ENCODE results near the gene CHSY3. TPM values are rescaled to one million over a fixed set of nuclear protein-coding genes. Genes with fewer than 3 reads are reported as not detected.
A peak's percentile ranks its signal among the peaks of the same experiment; 100 is the strongest.

Gene CHSY3
- total RNA-seq, 2 donors from 2014 or later = 24.3 to 28.3 TPM

- TF ChIP-seq CTCF (IDR thresholded peaks at IDR 0.05) = peak; percentile 50
- Histone ChIP-seq H3K9me3 (no peaks in the 10 kb centered on the region), H3K27ac (no peak overlapping the region), H3K4me1 (ENCODE audit: control insufficient read depth in 1 of 2, low read depth in 2 of 2) (no peaks in the 10 kb centered on the region), H3K27me3 (replicated peaks; ENCODE audit: insufficient read depth) (no peaks in the 10 kb centered on the region), H3K36me3 (no peaks in the 10 kb centered on the region), H3K4me3 (no peak overlapping the region)
- no peak for DNase-seq (ENCODE audit: low spot score)
- ATAC-seq (ENCODE audit: insufficient number of reproducible peaks, low FRiP score, low read depth) = no peak
Measured at GRCh38 chr5:129899454-129899853, 4.8 kb upstream of the CHSY3 start.

DNA sequence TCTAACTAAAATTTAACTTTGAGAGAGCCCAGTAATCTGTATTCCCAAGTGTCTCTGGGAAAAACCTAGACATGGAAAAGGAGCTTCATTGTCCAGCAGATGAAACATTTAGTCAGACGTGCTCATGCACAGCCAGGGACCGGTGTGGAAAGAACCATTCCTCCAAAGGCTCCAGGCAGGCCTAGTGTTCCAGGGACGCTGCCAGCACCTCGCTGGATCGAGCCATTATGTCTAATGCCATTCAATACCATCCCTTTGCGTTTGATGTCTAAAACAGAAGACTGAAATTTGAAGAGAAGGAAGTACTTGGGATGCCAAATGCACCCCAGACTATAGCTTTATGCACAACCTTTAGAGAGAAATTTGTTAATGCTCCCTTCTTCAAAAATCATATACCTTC lies 1.4 kb upstream of the CHSY3 start:
- H3K27ac ChIP-seq = peak overlapping the region in 1 of 2 donors; percentile 97
- no peak for TF ChIP-seq CTCF (IDR thresholded peaks at IDR 0.05)
- DNase-seq (ENCODE audit: low spot score) (no peak), ATAC-seq (ENCODE audit: insufficient number of reproducible peaks, low FRiP score, low read depth) (no peak)
- H3K4me1 ChIP-seq (ENCODE audit: control insufficient read depth in 1 of 2, low read depth in 2 of 2) = peaks cover under 1 to 11% of the 10 kb centered on the region in 2 donors
- no peaks in the 10 kb centered on the region for H3K27me3 ChIP-seq (replicated peaks; ENCODE audit: insufficient read depth)
- H3K36me3 ChIP-seq = no peaks in the 10 kb centered on the region
- H3K4me3 ChIP-seq = no peak overlapping the region
- H3K9me3 ChIP-seq = no peaks in the 10 kb centered on the region

DNA sequence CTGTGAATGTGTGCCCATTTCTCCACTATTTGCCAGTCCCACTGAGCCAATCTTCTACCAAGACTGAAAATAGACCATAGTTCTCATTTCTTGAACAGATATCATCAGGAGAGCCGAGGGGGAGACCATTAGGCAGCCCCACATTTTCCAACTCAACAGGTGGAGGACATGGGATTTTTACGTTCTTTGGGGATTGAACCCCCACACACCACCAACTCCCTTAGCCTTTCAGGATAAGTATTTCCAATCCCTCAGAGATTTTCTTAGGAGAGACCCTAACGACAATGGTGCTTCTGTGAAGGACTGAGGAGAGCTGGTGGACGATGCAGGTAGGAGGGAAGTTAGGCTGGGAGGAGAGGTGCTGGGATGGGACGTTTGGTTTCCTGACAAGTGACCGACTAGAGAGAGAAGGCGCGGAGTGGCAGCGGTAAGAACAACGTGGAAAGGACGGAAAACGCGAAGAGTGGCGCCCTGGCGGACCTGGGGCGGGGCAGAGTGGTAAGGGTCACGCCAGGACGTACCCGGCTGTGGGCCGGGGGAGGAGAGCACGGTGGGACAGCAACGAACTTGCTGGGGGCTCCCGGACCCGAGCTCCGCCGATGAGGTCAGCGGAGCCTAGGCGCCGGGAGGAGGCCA lies 681 bp upstream of the CHSY3 start:
- peak overlapping the region; percentile 84 for H3K4me3 ChIP-seq
- H3K36me3 ChIP-seq = no peaks in the 10 kb centered on the region
- no peak for TF ChIP-seq CTCF (IDR thresholded peaks at IDR 0.05)
- DNase-seq (ENCODE audit: low spot score) (no peak), ATAC-seq (ENCODE audit: insufficient number of reproducible peaks, low FRiP score, low read depth) (peak; percentile 5)
- no peaks in the 10 kb centered on the region for H3K9me3 ChIP-seq
- H3K4me1 ChIP-seq (ENCODE audit: control insufficient read depth in 1 of 2, low read depth in 2 of 2) = peaks cover 5 to 18% of the 10 kb centered on the region in 2 donors
- peak overlapping the region; percentile 77 to 97 for H3K27ac ChIP-seq
- no peaks in the 10 kb centered on the region for H3K27me3 ChIP-seq (replicated peaks; ENCODE audit: insufficient read depth)

DNA sequence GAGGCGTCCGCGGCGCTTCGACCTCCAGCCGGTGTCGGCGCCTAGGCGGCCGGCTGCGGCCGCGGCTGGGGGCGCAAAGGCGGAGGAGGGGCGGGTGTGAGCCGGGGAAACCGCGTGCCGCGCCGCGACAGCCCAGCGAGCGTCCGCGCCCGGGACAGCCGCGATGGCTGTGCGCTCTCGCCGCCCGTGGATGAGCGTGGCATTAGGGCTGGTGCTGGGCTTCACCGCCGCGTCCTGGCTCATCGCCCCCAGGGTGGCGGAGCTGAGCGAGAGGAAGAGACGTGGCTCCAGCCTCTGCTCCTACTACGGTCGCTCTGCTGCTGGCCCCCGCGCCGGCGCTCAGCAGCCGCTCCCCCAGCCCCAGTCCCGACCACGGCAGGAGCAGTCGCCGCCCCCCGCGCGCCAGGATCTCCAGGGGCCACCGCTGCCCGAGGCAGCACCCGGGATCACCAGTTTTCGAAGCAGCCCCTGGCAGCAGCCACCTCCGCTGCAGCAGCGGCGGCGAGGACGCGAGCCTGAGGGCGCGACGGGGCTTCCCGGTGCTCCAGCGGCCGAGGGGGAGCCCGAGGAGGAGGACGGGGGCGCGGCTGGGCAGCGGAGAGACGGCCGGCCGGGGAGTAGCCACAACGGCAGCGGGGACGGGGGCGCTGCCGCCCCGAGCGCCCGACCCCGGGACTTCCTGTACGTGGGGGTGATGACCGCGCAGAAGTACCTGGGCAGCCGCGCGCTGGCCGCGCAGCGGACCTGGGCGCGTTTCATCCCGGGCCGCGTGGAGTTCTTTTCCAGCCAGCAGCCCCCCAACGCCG lies 605 bp downstream of the CHSY3 start:
- no peak for TF ChIP-seq CTCF (IDR thresholded peaks at IDR 0.05)
- no peaks in the 10 kb centered on the region for H3K27me3 ChIP-seq (replicated peaks; ENCODE audit: insufficient read depth)
- no peaks in the 10 kb centered on the region for H3K36me3 ChIP-seq
- H3K9me3 ChIP-seq = no peaks in the 10 kb centered on the region
- peak overlapping the region; percentile 84 for H3K4me3 ChIP-seq
- DNase-seq (ENCODE audit: low spot score) = no peak
- peak; percentile 9 for ATAC-seq (ENCODE audit: insufficient number of reproducible peaks, low FRiP score, low read depth)
- H3K4me1 ChIP-seq (ENCODE audit: control insufficient read depth in 1 of 2, low read depth in 2 of 2) = peaks cover 6 to 18% of the 10 kb centered on the region in 2 donors
- peak overlapping the region; percentile 77 to 97 for H3K27ac ChIP-seq

- Histone ChIP-seq H3K27me3 (replicated peaks; ENCODE audit: insufficient read depth) (no peaks in the 10 kb centered on the region), H3K4me3 (peak overlapping the region; percentile 84), H3K4me1 (ENCODE audit: control insufficient read depth in 1 of 2, low read depth in 2 of 2) (peaks cover 6 to 18% of the 10 kb centered on the region in 2 donors), H3K9me3 (no peaks in the 10 kb centered on the region), H3K36me3 (no peaks in the 10 kb centered on the region), H3K27ac (peak overlapping the region; percentile 77 to 97)
- no peak for DNase-seq (ENCODE audit: low spot score)
- no peak for TF ChIP-seq CTCF (IDR thresholded peaks at IDR 0.05)
- peak; percentile 6 for ATAC-seq (ENCODE audit: insufficient number of reproducible peaks, low FRiP score, low read depth)
Measured at GRCh38 chr5:129905473-129906176, 1.4 kb downstream of the CHSY3 start.

All from thoracic aorta (tissue), 2 donors.